ENCODE data around the gene TCERG1L. TPM values are rescaled to one million over a fixed set of nuclear protein-coding genes. Genes with fewer than 3 reads are reported as not detected.

Gene TCERG1L
- polyA plus RNA-seq, 5 donors, result 0.36 to 0.68 (median 0.50) TPM

DNA sequence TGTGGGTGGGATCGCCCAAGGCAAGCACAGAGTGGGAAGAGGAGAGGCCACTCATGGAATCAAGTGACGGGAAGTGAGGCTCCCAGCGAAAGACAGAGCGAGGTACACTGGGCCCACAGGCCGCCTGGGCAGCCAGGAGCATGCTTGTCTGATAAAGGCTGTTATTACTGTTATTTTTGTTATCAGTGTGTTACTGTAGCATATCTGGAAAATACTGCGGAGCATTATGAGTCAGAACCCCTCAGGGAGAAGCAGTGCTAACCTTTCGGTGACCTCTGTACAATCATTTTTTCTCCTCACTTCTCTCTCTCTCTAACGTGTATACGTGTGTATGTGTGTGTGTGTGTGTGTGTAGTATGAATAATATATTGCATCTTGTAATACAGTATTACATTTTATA, 3.8 kb upstream of the TCERG1L start:
- DNase-seq, result no peak

GRCh38 chr10:131314799-131315198, 3.3 kb upstream of the TCERG1L start:
- no peak for DNase-seq

DNA sequence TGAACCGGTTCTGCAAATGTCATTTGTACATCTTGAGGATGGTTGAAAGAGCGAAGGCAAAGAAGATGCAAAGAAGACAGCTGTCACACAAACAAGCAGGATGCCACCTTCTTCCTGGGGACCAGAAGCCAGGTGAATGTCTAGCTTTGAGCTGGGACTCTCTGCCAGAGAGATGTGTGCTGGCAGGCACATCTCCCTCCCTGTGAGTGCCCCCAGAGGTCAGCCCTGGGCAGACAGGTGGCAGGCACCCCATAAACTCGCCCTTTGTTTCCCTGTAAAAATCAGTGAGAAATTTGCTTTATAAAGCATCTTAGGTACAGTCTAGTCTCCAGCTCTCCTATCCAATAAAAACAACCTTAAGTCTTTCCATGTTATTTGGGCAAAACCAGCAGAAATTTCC, 2.6 kb upstream of the TCERG1L start:
- no peak for DNase-seq

DNA sequence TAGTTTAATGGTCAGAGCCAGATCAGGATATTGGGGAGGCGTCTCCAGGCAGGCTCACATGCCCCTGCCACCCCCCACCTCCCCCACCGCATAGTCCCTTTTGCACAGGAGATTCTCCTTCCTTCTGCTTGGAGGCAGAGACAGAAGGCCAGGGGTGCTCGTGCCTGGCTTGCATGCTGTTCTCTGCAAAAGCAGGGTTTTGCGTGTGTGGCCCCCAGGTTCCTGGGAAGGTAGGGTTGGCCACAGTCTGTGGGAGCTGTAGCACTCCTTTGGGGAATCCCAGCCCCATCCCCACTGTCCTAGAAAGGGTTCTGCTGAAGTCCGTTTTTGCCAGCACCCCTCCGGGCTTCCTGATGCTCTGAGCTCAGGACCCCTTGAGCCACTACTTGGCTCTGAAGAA, 1.9 kb upstream of the TCERG1L start:
- DNase-seq, result no peak

DNA sequence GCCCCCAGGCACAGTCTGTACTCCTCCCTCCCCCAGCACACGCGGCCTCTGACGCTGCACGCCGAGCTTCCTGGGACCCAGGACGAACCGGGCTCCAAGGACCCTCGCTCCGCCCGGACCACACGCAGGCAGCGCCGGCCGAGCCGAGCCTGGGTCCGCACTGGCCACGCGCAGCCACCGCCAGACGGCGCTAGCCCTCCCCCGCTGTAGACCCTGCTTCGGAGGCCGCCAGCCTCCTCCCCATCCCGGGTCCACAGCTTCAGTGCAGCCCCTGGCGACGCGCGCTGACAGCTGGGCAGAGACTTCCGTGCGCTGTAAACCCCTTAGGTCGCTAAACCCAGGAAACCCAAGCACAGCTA, 936 bp upstream of the TCERG1L start:
- DNase-seq, result no peak

DNA sequence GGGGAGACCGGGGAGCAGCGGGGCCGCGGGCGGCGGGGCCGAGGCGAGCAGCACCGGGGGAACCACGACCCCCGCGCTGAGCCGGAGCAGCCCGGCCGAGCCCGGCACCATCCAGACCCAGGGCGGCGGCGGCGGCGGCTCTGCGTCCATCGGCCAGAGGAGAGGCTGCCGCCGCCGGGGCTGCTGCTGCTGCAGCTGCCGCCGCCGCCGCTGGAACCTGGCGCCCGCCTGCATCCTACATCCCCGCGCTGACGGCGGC, 190 bp downstream of the TCERG1L start:
- DNase-seq, result no peak

DNA sequence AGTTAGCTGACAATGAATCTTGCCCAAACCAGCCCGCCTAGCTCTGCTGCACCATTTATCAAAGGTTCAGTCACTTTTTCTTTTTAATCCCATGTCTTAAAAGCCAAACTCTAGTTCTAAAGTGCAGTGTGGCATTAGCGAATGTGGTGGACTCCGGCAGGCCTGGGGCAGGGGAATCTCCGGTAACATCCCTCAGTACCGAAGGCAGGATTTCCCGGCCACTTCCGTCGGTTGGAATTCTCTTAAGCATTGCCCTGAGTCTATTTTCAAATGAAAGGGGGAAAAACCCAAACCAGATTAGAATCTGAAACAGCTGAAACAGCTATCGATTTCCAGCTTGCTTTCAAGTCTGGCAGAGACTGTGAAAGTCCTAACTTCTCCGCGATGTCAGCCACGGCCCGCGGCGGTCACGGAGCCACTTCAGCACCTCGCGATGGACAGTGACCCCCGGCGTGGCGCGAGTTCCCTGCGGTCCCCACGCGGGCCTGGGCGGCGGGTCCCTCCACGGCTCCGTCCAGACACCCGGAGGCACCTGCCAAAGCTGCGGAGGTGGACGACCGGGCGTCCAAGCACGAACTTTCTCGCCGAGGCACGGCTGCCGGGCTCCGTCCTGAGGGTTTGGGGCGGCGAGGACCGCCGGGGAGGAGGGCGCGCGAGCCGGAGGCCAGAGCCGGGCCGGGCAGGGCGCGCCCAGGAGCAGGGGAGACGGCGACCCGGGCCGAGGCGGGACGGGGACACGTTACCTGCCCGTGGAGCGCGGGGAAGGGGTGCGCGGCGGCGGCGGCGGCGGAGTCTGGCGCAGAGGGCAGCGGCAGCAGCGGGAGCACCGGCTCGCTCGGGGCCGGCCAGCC, 745 bp downstream of the TCERG1L start:
- DNase-seq, result no peak

DNA sequence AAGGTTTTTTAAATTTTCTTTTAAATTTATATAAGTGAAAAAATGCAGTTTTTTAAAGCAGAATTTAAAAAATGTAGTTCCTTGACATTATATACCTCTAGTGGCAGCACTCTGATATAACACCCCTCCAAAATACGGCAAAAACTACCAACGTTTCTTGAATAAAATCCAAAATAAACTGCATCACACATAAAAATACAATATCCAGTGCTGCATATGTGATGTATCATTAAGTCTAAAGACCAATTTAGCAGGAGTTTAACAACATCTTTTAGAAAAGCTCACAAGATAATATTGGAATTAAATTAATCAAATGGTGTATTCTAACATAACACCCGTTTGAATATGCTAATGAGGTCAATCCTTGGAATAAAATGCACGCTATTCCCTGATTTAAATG, 1.4 kb downstream of the TCERG1L start:
- no peak for DNase-seq

GRCh38 chr10:131300508-131300907, 11.0 kb downstream of the TCERG1L start:
- no peak for DNase-seq

GRCh38 chr10:131290781-131291180, 20.7 kb downstream of the TCERG1L start:
- DNase-seq, result no peak

DNA sequence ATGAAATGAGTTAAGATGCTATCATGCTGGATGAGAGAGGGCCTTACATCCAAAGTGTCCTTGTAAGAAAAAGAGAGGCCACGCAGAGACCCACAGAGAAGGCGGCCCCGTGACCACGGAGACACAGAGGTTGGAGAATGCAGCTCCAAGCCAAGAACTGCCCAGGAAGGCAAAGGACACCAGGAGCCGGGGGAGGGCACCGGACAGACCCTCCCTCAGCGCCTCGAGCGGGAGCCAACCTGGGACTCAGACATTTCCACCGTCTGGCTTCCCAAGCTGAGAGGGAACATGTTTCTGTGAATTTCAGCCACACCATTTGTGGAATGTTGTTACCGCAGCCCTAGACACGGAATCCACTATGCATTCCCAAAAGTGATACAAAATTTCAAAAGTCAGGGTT, 22.9 kb downstream of the TCERG1L start:
- no peak for DNase-seq

DNA sequence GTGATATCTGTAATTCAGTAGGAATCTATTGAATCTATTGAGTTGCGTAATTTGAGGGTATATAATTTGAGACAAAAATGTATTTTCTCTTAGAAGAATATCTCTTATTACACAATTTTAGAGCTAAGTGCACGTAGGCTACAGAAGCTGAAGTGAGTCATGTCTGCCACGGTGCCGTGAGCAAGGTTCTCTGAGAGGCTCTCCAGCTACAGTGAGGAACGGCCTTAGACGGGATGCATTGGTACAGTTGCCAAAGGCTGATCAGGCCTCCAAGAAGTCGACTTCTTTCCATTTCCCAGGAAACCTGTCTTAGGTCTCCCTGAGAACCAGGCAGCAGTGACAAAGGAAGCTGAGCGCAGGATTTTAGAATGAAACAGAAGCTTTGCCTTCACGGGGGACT, 28.6 kb downstream of the TCERG1L start:
- no peak for DNase-seq

- no peak for DNase-seq
Observed at GRCh38 chr10:131280101-131280500, 31.4 kb downstream of the TCERG1L start.

- DNase-seq, result no peak
Observed at GRCh38 chr10:131279516-131279915, 32.0 kb downstream of the TCERG1L start.

DNA sequence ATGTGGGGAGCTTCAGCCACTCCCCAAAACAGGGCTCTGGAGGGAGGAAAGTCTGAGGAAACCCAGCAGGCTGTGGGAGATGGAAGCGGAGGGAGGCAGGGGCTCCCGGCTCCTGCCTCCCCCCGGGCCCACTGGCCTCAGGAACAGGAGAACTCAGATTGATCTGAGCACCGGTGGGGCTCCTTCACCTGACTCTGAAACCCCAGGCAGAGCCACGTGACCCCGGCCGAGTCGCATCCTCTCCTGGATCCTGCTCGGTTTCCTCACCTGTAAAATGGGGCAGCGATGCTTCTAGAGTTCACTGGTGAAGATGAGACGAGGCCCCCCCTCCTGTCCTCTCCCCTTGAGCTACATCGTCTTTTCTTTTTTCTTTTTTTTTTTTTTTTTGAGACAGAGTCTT, 33.6 kb downstream of the TCERG1L start:
- DNase-seq, result no peak

- no peak for DNase-seq
Observed at GRCh38 chr10:131277278-131277677, 34.2 kb downstream of the TCERG1L start.

- DNase-seq, result no peak
Observed at GRCh38 chr10:131275691-131276090, 35.8 kb downstream of the TCERG1L start.

- no peak for DNase-seq
Observed at GRCh38 chr10:131274883-131275282, 36.6 kb downstream of the TCERG1L start.

DNA sequence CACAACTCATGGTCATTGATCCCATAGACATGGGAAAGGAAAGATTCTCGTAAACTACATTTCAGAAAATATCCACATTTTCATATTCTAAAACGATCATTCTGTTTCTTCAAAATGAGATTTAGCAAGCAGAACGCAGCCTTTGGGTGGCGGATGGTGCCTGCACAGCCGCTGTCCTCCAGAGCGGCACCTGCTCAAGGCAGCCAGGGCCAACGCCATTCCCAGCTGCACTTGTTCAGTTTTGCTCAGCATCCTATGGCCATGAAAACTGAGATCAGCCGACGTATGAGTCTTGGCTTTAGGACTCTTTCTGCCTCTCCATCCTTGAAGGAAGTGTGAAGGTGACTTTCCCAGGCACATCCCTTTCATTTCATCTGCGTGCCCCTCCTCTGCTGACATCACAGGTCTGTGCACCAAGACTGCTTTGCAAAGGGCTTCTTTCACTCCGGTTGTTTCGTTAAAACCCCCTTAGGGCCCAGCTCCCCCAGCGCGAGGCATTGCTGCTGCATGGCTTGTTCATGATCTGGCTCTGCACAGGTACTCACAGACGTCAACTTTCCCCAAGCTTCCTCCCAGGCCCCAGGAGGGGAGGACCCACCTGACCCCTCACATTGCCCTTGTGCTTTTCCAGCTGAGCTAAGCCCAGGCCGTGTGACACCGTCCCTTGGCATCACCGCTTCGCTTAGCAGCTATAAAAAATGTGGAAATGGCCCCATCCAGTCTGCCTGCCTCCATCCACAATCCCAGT, 37.2 kb downstream of the TCERG1L start:
- DNase-seq, result no peak

- no peak for DNase-seq
Observed at GRCh38 chr10:131273476-131273875, 38.0 kb downstream of the TCERG1L start.

- no peak for DNase-seq
Observed at GRCh38 chr10:131272897-131273451, 38.5 kb downstream of the TCERG1L start.

GRCh38 chr10:131271966-131272365, 39.6 kb downstream of the TCERG1L start:
- DNase-seq, result no peak

- DNase-seq, result no peak
Observed at GRCh38 chr10:131271195-131271880, 40.2 kb downstream of the TCERG1L start.

All from right lung (tissue), 5 donors.